ENCODE measurements around the gene JAM3.

GRCh38 chr11:134052395-134052987 is 16.4 kb upstream of the JAM3 start:
- no peak for TF ChIP-seq EZH2 (IDR thresholded peaks at IDR 0.05; ENCODE audit: insufficient read depth, poor library complexity, severe bottlenecking)
- TF ChIP-seq EZH2phosphoT487 (IDR thresholded peaks at IDR 0.05; ENCODE audit: insufficient read depth, low read depth), result no peak
